ENCODE data around the gene BMPR1B. TPM values are rescaled to one million over a fixed set of nuclear protein-coding genes. Genes with fewer than 3 reads are reported as not detected.

Gene BMPR1B
- total RNA-seq, 1 donor from 2014 or later = 9.3 TPM

DNA sequence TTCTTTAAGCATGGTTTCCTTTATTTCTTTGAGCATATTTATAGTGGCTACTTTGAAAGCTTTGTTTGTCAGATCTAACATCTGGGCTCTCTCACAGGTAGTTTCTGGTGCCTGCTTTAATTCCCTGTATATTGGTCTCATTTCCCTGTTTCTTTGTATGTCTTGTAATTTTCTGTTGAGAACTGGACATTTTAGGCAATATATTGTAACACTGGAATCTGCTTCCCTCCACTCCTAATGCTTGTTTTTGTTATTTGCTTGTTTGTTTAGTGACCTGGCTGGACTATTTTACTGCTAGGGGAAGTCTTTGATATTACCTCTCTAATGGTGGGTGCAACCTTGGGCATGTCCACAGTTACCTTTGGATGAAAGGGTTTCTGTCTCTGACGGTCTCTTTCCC is 25.0 kb downstream of the BMPR1B start:
- TF ChIP-seq, protein P1, sequence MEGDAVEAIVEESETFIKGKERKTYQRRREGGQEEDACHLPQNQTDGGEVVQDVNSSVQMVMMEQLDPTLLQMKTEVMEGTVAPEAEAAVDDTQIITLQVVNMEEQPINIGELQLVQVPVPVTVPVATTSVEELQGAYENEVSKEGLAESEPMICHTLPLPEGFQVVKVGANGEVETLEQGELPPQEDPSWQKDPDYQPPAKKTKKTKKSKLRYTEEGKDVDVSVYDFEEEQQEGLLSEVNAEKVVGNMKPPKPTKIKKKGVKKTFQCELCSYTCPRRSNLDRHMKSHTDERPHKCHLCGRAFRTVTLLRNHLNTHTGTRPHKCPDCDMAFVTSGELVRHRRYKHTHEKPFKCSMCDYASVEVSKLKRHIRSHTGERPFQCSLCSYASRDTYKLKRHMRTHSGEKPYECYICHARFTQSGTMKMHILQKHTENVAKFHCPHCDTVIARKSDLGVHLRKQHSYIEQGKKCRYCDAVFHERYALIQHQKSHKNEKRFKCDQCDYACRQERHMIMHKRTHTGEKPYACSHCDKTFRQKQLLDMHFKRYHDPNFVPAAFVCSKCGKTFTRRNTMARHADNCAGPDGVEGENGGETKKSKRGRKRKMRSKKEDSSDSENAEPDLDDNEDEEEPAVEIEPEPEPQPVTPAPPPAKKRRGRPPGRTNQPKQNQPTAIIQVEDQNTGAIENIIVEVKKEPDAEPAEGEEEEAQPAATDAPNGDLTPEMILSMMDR (conservative IDR thresholded peaks at IDR 0.05) = no peak
- Mint-ChIP-seq H3K27me3 (no peaks in the 10 kb centered on the region), H3K4me3 (no peak overlapping the region), H3K27ac (no peak overlapping the region), H3K9me3 (peaks cover 5% of the 10 kb centered on the region), H3K36me3 (peaks cover 17% of the 10 kb centered on the region), H3K4me1 (ENCODE audit: unreplicated experiment) (no peaks in the 10 kb centered on the region)
- DNase-seq (ENCODE audit: extremely low spot score, unreplicated experiment) = no peak

DNA sequence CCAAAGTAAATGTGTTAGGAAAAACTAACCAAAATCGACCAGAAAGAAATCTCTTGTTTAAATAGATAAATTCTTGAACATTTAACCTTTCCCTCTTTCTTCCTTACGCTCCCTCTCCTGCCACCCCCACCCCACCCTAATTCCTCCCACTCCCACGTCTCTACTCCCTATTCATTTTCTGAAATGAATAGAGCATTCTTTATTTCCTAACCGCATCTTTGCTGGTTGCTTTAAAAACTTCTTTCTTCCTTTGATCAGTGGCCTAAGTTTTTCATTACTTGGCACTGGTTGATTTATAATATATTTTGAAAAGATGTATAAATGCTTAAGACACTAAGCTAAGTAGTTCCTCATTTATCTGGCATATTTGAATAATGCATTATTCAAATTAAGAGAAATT is 33.9 kb downstream of the BMPR1B start:
- H3K27me3 Mint-ChIP-seq = no peaks in the 10 kb centered on the region
- no peak overlapping the region for H3K27ac Mint-ChIP-seq
- H3K36me3 Mint-ChIP-seq = no peaks in the 10 kb centered on the region

DNA sequence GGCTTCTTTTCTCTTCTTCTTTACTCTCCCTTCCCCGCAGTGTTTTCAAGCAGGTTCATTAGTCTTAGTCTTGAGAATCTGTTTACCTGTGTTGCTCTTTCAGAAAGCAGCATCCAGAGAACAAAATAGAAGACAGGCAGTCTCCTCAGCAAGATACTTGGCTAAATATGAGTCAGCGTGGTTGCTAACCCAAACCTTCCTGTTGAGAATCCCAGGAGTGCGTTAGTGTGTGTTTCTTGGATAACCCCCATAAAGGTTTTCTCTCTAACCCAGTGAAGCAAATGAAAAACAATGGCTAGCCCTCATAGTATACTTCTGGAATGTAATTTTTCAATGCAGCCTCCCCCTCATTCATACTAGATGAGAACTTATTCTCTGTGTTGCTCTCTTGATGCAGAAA is 41.1 kb downstream of the BMPR1B start:
- Mint-ChIP-seq H3K9me3 (no peaks in the 10 kb centered on the region), H3K4me1 (ENCODE audit: unreplicated experiment) (no peaks in the 10 kb centered on the region), H3K27me3 (no peaks in the 10 kb centered on the region), H3K4me3 (no peak overlapping the region), H3K27ac (no peak overlapping the region), H3K36me3 (no peaks in the 10 kb centered on the region)
- TF ChIP-seq, protein P1 (conservative IDR thresholded peaks at IDR 0.05) = no peak
- DNase-seq (ENCODE audit: extremely low spot score, unreplicated experiment) = no peak

More for the DNA sequence above, 33.9 kb downstream of the BMPR1B start:
- no peak overlapping the region for H3K4me3 Mint-ChIP-seq
- no peaks in the 10 kb centered on the region for H3K4me1 Mint-ChIP-seq (ENCODE audit: unreplicated experiment)
- DNase-seq (ENCODE audit: extremely low spot score, unreplicated experiment) = no peak
- TF ChIP-seq, protein P1 (conservative IDR thresholded peaks at IDR 0.05) = no peak
- no peaks in the 10 kb centered on the region for H3K9me3 Mint-ChIP-seq

DNA sequence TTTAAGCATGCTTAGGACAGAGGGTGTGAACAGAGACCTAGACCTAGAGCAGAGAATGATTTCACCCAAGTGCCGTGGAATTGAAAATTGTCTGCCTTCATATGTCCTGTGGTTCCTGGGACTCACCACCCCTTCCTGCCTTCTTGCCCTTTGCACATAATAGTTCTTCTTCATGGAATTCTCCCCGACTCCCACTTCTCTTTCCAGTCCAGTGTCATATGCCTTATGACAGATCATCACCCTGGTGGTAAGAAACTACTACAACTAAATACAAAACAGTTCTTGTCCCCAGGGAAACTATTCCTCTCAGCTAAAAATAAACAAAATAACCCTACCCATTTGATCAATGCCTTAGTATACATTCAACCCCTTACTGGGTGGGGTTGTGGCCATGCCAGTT is 43.3 kb downstream of the BMPR1B start:
- TF ChIP-seq, protein P1 (conservative IDR thresholded peaks at IDR 0.05) = no peak
- no peak overlapping the region for H3K27ac Mint-ChIP-seq
- H3K27me3 Mint-ChIP-seq = no peaks in the 10 kb centered on the region
- H3K36me3 Mint-ChIP-seq = no peaks in the 10 kb centered on the region
- H3K9me3 Mint-ChIP-seq = no peaks in the 10 kb centered on the region
- H3K4me1 Mint-ChIP-seq (ENCODE audit: unreplicated experiment) = peaks cover 6% of the 10 kb centered on the region
- no peak overlapping the region for H3K4me3 Mint-ChIP-seq
- DNase-seq (ENCODE audit: extremely low spot score, unreplicated experiment) = no peak

DNA sequence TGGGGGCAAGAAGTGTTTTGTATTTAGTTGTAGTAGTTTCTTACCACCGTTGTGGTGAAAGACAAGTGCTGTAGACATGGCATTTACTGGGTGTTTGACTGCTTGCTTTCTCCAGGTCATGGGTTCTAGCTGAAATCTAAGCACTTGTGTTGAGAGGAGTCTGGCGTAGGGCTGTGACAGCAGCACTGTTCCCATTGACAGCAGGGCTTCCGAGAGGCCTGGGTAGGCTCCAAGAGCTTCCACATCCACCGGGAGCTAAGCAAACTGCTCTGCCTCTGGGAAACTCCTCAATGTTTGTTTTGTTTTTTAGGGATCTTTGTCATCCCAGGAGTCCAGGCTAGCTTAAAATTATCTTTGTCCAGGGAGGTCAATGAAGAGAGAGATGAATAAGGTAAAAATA is 44.3 kb downstream of the BMPR1B start:
- Mint-ChIP-seq H3K36me3 (no peaks in the 10 kb centered on the region), H3K9me3 (no peaks in the 10 kb centered on the region), H3K4me1 (ENCODE audit: unreplicated experiment) (peaks cover 12% of the 10 kb centered on the region), H3K27ac (no peak overlapping the region), H3K4me3 (no peak overlapping the region), H3K27me3 (no peaks in the 10 kb centered on the region)
- TF ChIP-seq, protein P1 (conservative IDR thresholded peaks at IDR 0.05) = no peak
- DNase-seq (ENCODE audit: extremely low spot score, unreplicated experiment) = no peak

DNA sequence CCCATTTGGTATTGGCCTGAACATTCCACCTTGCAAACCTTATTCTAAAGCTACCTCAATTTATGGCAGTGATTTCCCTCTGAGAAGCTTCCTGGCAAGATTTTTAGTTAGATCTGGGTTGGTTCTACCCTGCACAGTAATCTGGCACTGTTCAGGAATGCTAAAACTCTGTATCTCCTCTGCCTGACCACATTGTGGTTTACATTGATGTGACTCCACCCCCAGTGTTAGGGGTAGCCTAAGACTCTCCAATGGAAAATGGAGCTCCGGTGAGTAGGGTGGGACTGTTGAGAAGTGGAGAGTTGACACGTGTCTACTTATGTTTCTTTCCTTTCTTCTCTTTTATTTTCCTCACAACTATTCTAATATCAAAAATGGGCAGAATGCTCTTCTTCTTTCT is 45.4 kb downstream of the BMPR1B start:
- Mint-ChIP-seq H3K9me3 (no peaks in the 10 kb centered on the region), H3K36me3 (no peaks in the 10 kb centered on the region), H3K27me3 (no peaks in the 10 kb centered on the region), H3K27ac (no peak overlapping the region), H3K4me1 (ENCODE audit: unreplicated experiment) (peaks cover 12% of the 10 kb centered on the region), H3K4me3 (no peak overlapping the region)
- TF ChIP-seq, protein P1 (conservative IDR thresholded peaks at IDR 0.05) = no peak
- no peak for DNase-seq (ENCODE audit: extremely low spot score, unreplicated experiment)
